ENCODE results near the gene RLBP1. TPM values are rescaled to one million over a fixed set of nuclear protein-coding genes. Genes with fewer than 3 reads are reported as not detected.

RLBP1 gene
- total and polyA plus RNA-seq, 2 experiments from 2014 or later: not detected

DNA sequence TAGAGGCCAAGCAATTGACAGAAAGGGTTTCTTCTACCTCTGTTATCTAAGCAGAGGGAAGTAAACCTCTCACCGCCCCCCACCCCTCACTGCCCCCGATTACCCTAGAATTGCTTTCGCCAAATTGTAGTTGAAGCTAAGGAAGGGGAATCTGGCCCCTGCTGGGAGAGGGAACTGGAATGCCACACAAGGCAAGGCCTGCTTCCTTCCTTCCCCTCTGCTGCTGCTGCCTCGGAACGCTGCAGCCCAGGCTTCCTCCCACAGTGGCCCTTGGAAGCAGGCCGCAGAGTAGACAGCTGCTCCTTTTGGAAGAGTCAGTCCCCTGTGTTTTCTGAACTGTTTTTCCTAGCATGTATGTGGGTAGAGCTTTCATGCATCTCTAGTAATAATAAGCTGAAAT is 21.6 kb downstream of the RLBP1 start (continued):
- TF ChIP-seq, protein P1, sequence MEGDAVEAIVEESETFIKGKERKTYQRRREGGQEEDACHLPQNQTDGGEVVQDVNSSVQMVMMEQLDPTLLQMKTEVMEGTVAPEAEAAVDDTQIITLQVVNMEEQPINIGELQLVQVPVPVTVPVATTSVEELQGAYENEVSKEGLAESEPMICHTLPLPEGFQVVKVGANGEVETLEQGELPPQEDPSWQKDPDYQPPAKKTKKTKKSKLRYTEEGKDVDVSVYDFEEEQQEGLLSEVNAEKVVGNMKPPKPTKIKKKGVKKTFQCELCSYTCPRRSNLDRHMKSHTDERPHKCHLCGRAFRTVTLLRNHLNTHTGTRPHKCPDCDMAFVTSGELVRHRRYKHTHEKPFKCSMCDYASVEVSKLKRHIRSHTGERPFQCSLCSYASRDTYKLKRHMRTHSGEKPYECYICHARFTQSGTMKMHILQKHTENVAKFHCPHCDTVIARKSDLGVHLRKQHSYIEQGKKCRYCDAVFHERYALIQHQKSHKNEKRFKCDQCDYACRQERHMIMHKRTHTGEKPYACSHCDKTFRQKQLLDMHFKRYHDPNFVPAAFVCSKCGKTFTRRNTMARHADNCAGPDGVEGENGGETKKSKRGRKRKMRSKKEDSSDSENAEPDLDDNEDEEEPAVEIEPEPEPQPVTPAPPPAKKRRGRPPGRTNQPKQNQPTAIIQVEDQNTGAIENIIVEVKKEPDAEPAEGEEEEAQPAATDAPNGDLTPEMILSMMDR (conservative IDR thresholded peaks at IDR 0.05; ENCODE audit: low read depth in 2 of 2): no peak
- TF ChIP-seq NANOG (IDR thresholded peaks at IDR 0.05; ENCODE audit: borderline replicate concordance): no peak
- TF ChIP-seq, protein P2, sequence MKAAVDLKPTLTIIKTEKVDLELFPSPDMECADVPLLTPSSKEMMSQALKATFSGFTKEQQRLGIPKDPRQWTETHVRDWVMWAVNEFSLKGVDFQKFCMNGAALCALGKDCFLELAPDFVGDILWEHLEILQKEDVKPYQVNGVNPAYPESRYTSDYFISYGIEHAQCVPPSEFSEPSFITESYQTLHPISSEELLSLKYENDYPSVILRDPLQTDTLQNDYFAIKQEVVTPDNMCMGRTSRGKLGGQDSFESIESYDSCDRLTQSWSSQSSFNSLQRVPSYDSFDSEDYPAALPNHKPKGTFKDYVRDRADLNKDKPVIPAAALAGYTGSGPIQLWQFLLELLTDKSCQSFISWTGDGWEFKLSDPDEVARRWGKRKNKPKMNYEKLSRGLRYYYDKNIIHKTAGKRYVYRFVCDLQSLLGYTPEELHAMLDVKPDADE (IDR thresholded peaks at IDR 0.05): no peak
- TF ChIP-seq STAT1 (IDR thresholded peaks at IDR 0.05; ENCODE audit: unreplicated experiment): no peak

DNA sequence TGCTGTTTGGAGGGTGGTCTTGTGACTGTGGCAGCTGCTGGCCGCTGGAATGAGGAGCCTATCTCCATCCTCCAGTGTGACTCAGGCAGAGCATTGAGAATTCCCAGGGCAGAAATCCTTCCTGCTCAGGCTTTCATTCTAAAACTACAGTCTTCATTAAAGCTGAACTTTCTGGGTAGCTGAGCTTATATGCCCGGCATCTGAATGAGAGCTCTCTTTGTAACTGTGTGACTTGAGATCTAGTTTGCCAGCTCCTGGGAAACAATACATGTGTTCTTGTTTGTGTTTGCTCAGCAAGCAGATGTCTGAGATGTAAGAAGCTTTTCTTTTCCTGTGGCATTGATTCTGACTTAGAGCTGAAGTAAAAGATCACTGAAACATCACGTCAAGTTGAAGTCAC is 22.4 kb downstream of the RLBP1 start:
- Mint-ChIP-seq H3K27me3 (ENCODE audit: insufficient read depth, low read depth, poor library complexity) (no peaks in the 10 kb centered on the region), H3K4me1 (peaks cover 65% of the 10 kb centered on the region), H3K27ac (peak overlapping the region; percentile 84; the same call in 1 of the 2 replicates), H3K9me3 (no peaks in the 10 kb centered on the region), H3K36me3 (ENCODE audit: low read depth) (no peaks in the 10 kb centered on the region; the same call in 2 of the 3 replicates), H3K4me3 (no peak overlapping the region)
- no peaks in the 10 kb centered on the region for H3K79me2 ChIP-seq (replicated peaks; ENCODE audit: insufficient read depth)
- H3K4me2 ChIP-seq: no peak overlapping the region
- peak overlapping the region; percentile 28 for H3K27ac ChIP-seq (ENCODE audit: low read depth)
- no peaks in the 10 kb centered on the region for H3F3A ChIP-seq (replicated peaks; ENCODE audit: low read depth)
- H3K36me3 ChIP-seq (ENCODE audit: insufficient read depth): no peaks in the 10 kb centered on the region
- H4K20me1 ChIP-seq (replicated peaks; ENCODE audit: insufficient read depth): no peaks in the 10 kb centered on the region
- DNase-seq (ENCODE audit: low spot score) (no peak), ATAC-seq (no peak)
- peaks cover 47% of the 10 kb centered on the region for H3K4me1 ChIP-seq (ENCODE audit: insufficient read depth)
- no peaks in the 10 kb centered on the region for H3K27me3 ChIP-seq (ENCODE audit: insufficient read depth)
- no peak overlapping the region for H3K4me3 ChIP-seq
- H3K9me2 ChIP-seq (ENCODE audit: insufficient read depth): no peaks in the 10 kb centered on the region
- no peak overlapping the region for H2AFZ ChIP-seq
- no peak for TF ChIP-seq ZNF331 (CRISPR knock-in tag; IDR thresholded peaks at IDR 0.05; ENCODE audit: low read depth)
- no peak for TF ChIP-seq EZH2phosphoT487 (IDR thresholded peaks at IDR 0.05; ENCODE audit: unreplicated experiment)
- TF ChIP-seq POLR2AphosphoS5 (IDR thresholded peaks at IDR 0.05; ENCODE audit: low read depth): no peak
- TF ChIP-seq, protein P3, sequence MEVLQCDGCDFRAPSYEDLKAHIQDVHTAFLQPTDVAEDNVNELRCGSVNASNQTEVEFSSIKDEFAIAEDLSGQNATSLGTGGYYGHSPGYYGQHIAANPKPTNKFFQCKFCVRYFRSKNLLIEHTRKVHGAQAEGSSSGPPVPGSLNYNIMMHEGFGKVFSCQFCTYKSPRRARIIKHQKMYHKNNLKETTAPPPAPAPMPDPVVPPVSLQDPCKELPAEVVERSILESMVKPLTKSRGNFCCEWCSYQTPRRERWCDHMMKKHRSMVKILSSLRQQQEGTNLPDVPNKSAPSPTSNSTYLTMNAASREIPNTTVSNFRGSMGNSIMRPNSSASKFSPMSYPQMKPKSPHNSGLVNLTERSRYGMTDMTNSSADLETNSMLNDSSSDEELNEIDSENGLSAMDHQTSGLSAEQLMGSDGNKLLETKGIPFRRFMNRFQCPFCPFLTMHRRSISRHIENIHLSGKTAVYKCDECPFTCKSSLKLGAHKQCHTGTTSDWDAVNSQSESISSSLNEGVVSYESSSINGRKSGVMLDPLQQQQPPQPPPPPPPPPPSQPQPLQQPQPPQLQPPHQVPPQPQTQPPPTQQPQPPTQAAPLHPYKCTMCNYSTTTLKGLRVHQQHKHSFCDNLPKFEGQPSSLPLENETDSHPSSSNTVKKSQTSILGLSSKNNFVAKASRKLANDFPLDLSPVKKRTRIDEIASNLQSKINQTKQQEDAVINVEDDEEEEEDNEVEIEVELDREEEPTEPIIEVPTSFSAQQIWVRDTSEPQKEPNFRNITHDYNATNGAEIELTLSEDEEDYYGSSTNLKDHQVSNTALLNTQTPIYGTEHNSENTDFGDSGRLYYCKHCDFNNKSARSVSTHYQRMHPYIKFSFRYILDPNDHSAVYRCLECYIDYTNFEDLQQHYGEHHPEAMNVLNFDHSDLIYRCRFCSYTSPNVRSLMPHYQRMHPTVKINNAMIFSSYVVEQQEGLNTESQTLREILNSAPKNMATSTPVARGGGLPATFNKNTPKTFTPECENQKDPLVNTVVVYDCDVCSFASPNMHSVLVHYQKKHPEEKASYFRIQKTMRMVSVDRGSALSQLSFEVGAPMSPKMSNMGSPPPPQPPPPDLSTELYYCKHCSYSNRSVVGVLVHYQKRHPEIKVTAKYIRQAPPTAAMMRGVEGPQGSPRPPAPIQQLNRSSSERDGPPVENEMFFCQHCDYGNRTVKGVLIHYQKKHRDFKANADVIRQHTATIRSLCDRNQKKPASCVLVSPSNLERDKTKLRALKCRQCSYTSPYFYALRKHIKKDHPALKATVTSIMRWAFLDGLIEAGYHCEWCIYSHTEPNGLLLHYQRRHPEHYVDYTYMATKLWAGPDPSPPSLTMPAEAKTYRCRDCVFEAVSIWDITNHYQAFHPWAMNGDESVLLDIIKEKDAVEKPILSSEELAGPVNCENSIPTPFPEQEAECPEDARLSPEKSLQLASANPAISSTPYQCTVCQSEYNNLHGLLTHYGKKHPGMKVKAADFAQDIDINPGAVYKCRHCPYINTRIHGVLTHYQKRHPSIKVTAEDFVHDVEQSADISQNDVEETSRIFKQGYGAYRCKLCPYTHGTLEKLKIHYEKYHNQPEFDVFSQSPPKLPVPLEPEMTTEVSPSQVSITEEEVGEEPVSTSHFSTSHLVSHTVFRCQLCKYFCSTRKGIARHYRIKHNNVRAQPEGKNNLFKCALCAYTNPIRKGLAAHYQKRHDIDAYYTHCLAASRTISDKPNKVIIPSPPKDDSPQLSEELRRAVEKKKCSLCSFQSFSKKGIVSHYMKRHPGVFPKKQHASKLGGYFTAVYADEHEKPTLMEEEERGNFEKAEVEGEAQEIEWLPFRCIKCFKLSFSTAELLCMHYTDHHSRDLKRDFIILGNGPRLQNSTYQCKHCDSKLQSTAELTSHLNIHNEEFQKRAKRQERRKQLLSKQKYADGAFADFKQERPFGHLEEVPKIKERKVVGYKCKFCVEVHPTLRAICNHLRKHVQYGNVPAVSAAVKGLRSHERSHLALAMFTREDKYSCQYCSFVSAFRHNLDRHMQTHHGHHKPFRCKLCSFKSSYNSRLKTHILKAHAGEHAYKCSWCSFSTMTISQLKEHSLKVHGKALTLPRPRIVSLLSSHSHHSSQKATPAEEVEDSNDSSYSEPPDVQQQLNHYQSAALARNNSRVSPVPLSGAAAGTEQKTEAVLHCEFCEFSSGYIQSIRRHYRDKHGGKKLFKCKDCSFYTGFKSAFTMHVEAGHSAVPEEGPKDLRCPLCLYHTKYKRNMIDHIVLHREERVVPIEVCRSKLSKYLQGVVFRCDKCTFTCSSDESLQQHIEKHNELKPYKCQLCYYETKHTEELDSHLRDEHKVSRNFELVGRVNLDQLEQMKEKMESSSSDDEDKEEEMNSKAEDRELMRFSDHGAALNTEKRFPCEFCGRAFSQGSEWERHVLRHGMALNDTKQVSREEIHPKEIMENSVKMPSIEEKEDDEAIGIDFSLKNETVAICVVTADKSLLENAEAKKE (CRISPR knock-in tag; IDR thresholded peaks at IDR 0.05): no peak
- TF ChIP-seq NANOG (IDR thresholded peaks at IDR 0.05; ENCODE audit: borderline replicate concordance): no peak
- TF ChIP-seq, protein P4, sequence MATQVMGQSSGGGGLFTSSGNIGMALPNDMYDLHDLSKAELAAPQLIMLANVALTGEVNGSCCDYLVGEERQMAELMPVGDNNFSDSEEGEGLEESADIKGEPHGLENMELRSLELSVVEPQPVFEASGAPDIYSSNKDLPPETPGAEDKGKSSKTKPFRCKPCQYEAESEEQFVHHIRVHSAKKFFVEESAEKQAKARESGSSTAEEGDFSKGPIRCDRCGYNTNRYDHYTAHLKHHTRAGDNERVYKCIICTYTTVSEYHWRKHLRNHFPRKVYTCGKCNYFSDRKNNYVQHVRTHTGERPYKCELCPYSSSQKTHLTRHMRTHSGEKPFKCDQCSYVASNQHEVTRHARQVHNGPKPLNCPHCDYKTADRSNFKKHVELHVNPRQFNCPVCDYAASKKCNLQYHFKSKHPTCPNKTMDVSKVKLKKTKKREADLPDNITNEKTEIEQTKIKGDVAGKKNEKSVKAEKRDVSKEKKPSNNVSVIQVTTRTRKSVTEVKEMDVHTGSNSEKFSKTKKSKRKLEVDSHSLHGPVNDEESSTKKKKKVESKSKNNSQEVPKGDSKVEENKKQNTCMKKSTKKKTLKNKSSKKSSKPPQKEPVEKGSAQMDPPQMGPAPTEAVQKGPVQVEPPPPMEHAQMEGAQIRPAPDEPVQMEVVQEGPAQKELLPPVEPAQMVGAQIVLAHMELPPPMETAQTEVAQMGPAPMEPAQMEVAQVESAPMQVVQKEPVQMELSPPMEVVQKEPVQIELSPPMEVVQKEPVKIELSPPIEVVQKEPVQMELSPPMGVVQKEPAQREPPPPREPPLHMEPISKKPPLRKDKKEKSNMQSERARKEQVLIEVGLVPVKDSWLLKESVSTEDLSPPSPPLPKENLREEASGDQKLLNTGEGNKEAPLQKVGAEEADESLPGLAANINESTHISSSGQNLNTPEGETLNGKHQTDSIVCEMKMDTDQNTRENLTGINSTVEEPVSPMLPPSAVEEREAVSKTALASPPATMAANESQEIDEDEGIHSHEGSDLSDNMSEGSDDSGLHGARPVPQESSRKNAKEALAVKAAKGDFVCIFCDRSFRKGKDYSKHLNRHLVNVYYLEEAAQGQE (IDR thresholded peaks at IDR 0.05; ENCODE audit: unreplicated experiment): no peak
- TF ChIP-seq, protein P1 (conservative IDR thresholded peaks at IDR 0.05; ENCODE audit: low read depth in 2 of 2): no peak
